SU-DHL-6 (cell line): ENCODE results near the gene CHN1.

Source experiments
- CTCF ChIP-seq: fragments of 200-600 bp; sonication (generic); IDR thresholded peaks from one replicate; pipeline ENCODE4 v1.5.1; 2017; ENCODE audit warnings: antibody characterized with exemption, mild to moderate bottlenecking, low read length, moderate library complexity; ENCODE audit not compliant: insufficient read depth, poor library complexity, severe bottlenecking
- EZH2phosphoT487 ChIP-seq: fragments of 200-600 bp; sonication (generic), shearing (Covaris generic); conservative IDR thresholded peaks from 2 replicates; pipeline ENCODE4 v1.6.1; 2018; ENCODE audit warnings: mild to moderate bottlenecking, antibody characterized with exemption, low read length, moderate library complexity, mixed read lengths

GRCh38 chr2:174824068-174824467, 181.1 kb downstream of the CHN1 start:
- TF ChIP-seq CTCF (no peak), EZH2phosphoT487 (no peak)
